H9 (cell line): ENCODE results near the gene MTLN. TPM values are rescaled to one million over a fixed set of nuclear protein-coding genes. Genes with fewer than 3 reads are reported as not detected.

Experiments used
- DNase-seq: peaks from one replicate; pipeline ENCODE4 v3.0.0-alpha.2; 2017
- H2AFZ ChIP-seq: one replicate; pipeline ENCODE4 v1.6.1; 2013; ENCODE audit warnings: mild to moderate bottlenecking, low read length, control low read depth, moderate library complexity
- H2AK5ac ChIP-seq: 2 replicates; pipeline ENCODE4 v1.6.1; 2013; ENCODE audit warnings: low read length, control low read depth, mixed read lengths; ENCODE audit not compliant: insufficient read length
- H2BK120ac ChIP-seq: one replicate; pipeline ENCODE4 v1.6.1; 2013; ENCODE audit warnings: low read depth, mild to moderate bottlenecking, low read length, control low read depth, inconsistent platforms; ENCODE audit not compliant: poor library complexity, severe bottlenecking
- H2BK12ac ChIP-seq: 2 replicates; pipeline ENCODE4 v1.6.1; 2013; ENCODE audit warnings: low read length, control low read depth, mixed read lengths, low read depth; ENCODE audit not compliant: insufficient read length
- H2BK15ac ChIP-seq: 2 replicates; pipeline ENCODE4 v1.6.1; 2013; ENCODE audit warnings: low read depth, low read length, control low read depth
- H2BK20ac ChIP-seq: one replicate; pipeline ENCODE4 v1.6.1; 2013; ENCODE audit warnings: low read depth, mild to moderate bottlenecking, low read length, control low read depth, inconsistent platforms; ENCODE audit not compliant: poor library complexity, severe bottlenecking
- H2BK5ac ChIP-seq: 2 replicates; pipeline ENCODE4 v1.6.1; 2013; ENCODE audit warnings: low read length, control low read depth, mixed read lengths; ENCODE audit not compliant: insufficient read length
- H3K14ac ChIP-seq: 2 replicates; pipeline ENCODE4 v1.6.1; 2013; ENCODE audit warnings: low read length, control low read depth; ENCODE audit not compliant: insufficient read depth
- H3K18ac ChIP-seq: 2 replicates; pipeline ENCODE4 v1.6.1; 2013; ENCODE audit warnings: low read depth, mild to moderate bottlenecking, mixed read lengths, low read length, control low read depth; ENCODE audit not compliant: insufficient read length
- H3K23ac ChIP-seq: 2 replicates; pipeline ENCODE4 v1.6.1; 2013; ENCODE audit warnings: low read length, control low read depth, mixed read lengths, low read depth; ENCODE audit not compliant: insufficient read length
- H3K23me2 ChIP-seq: 2 replicates; pipeline ENCODE4 v1.6.1; 2013; ENCODE audit warnings: low read depth, mild to moderate bottlenecking, mixed read lengths, low read length, control low read depth; ENCODE audit not compliant: insufficient read length, poor library complexity, severe bottlenecking
- H3K27ac ChIP-seq: 2 replicates; pipeline ENCODE4 v1.5.1; 2013; ENCODE audit warnings: low read length, control low read depth, mixed read lengths, low read depth; ENCODE audit not compliant: insufficient read length
- H3K27me3 ChIP-seq: 2 replicates; pipeline ENCODE4 v1.6.1; 2013; ENCODE audit warnings: low read length, control low read depth, inconsistent platforms; ENCODE audit not compliant: insufficient read depth
- H3K4ac ChIP-seq: 2 replicates; pipeline ENCODE4 v1.6.1; 2013; ENCODE audit warnings: low read depth, mild to moderate bottlenecking, control low read depth, inconsistent platforms, low read length, moderate library complexity
- H3K4me1 ChIP-seq: 2 replicates; pipeline ENCODE4 v1.6.1; 2013; ENCODE audit warnings: low read length, control low read depth, inconsistent platforms; ENCODE audit not compliant: insufficient read depth
- H3K4me2 ChIP-seq: 2 replicates; pipeline ENCODE4 v1.6.1; 2013; ENCODE audit warnings: low read length, control low read depth, mixed read lengths; ENCODE audit not compliant: insufficient read length, insufficient read depth
- H3K56ac ChIP-seq: 2 replicates; pipeline ENCODE4 v1.6.1; 2013; ENCODE audit warnings: low read depth, mild to moderate bottlenecking, mixed read lengths, low read length, control low read depth; ENCODE audit not compliant: insufficient read length
- H3K79me1 ChIP-seq: 2 replicates; pipeline ENCODE4 v1.6.1; 2013; ENCODE audit warnings: low read depth, mild to moderate bottlenecking, moderate library complexity, low read length, control low read depth, inconsistent platforms; ENCODE audit not compliant: insufficient read depth, poor library complexity, severe bottlenecking
- H3K79me2 ChIP-seq: 2 replicates; pipeline ENCODE4 v1.6.1; 2013; ENCODE audit warnings: low read length, control low read depth, inconsistent platforms; ENCODE audit not compliant: insufficient read depth
- H3K9ac ChIP-seq: 2 replicates; pipeline ENCODE4 v1.6.1; 2013; ENCODE audit warnings: low read length, control low read depth, mixed read lengths; ENCODE audit not compliant: insufficient read length; ENCODE audit errors: extremely low read depth
- H3K9me3 ChIP-seq: one replicate; pipeline ENCODE4 v1.6.1; 2013; ENCODE audit warnings: low read depth, low read length, inconsistent platforms; ENCODE audit not compliant: control insufficient read depth
- H3T11ph ChIP-seq: one replicate; pipeline ENCODE4 v1.6.1; 2013; ENCODE audit warnings: mild to moderate bottlenecking, low read length, control low read depth, inconsistent platforms
- H4K20me1 ChIP-seq: one replicate; pipeline ENCODE4 v1.6.1; 2013; ENCODE audit not compliant: control insufficient read depth, insufficient read length, insufficient read depth
- H4K5ac ChIP-seq: 2 replicates; pipeline ENCODE4 v1.6.1; 2013; ENCODE audit warnings: low read depth, mild to moderate bottlenecking, mixed read lengths, low read length, control low read depth; ENCODE audit not compliant: insufficient read length
- H4K8ac ChIP-seq: replicated peaks from 2 replicates; pipeline ENCODE4 v1.6.1; 2013; ENCODE audit warnings: low read length, control low read depth, mixed read lengths, low read depth; ENCODE audit not compliant: insufficient read length
- H4K91ac ChIP-seq: 2 replicates; pipeline ENCODE4 v1.6.1; 2013; ENCODE audit warnings: low read depth, mild to moderate bottlenecking, moderate library complexity, mixed read lengths, low read length, control low read depth; ENCODE audit not compliant: insufficient read length
- H3K27ac Mint-ChIP-seq, 3 experiments: 2 replicates in 2 of 3; 3 replicates in 1 of 3; pipeline ENCODE4 v1.8.0; 2020 to 2021; ENCODE audit warnings: mixed read lengths in 3 of 3, mild to moderate bottlenecking in 1 of 3, moderate library complexity in 1 of 3
- H3K27me3 Mint-ChIP-seq: 2 replicates; pipeline ENCODE4 v1.8.0; 2021; ENCODE audit warnings: low read depth, mild to moderate bottlenecking, moderate library complexity, mixed read lengths
- H3K36me3 Mint-ChIP-seq, 3 experiments: 2 replicates in 2 of 3; 3 replicates in 1 of 3; pipeline ENCODE4 v1.8.0; 2020 to 2021; ENCODE audit warnings: low read depth in 3 of 3, mixed read lengths in 3 of 3; ENCODE audit not compliant: insufficient read depth in 1 of 3
- H3K4me1 Mint-ChIP-seq, 2 experiments: 2 replicates each; pipeline ENCODE4 v1.8.0; 2020; ENCODE audit warnings: mixed read lengths in 2 of 2
- H3K4me3 Mint-ChIP-seq, 2 experiments: 2 replicates in 1 of 2; 3 replicates in 1 of 2; pipeline ENCODE4 v1.8.0; 2020 to 2021; ENCODE audit warnings: mild to moderate bottlenecking in 2 of 2, mixed read lengths in 2 of 2, moderate library complexity in 1 of 2
- H3K9me3 Mint-ChIP-seq, 2 experiments: 2 replicates in 1 of 2; 3 replicates in 1 of 2; pipeline ENCODE4 v1.8.0; 2020; ENCODE audit warnings: mild to moderate bottlenecking in 2 of 2, mixed read lengths in 2 of 2, moderate library complexity in 1 of 2
- WGBS: extraction: QIAGEN DNeasy Blood & Tissue Kit; methylation state at CpG from one replicate; pipeline ENCODE4 v1.1.7; 2013; ENCODE audit warnings: missing lambda C conversion rate, low lambda C conversion rate, mixed read lengths; ENCODE audit not compliant: insufficient read length; ENCODE audit errors: extremely low coverage; 5-methylcytosine and 5-hydroxymethylcytosine counted together
- total RNA-seq: library from RNA; stranded (reverse); gene quantifications from 2 replicates; pipeline ENCODE4 v1.2.1, GENCODE V29; 2021
- TF ChIP-seq, protein P1 (sequence below): fragments of 200-600 bp; sonication (generic); conservative IDR thresholded peaks from 3 replicates; pipeline ENCODE4 v1.8.0; 2021; ENCODE audit warnings: antibody characterized with exemption, mild to moderate bottlenecking

The MTLN gene
- total RNA-seq, 1 experiment from 2014 or later = 16.3 TPM

DNA sequence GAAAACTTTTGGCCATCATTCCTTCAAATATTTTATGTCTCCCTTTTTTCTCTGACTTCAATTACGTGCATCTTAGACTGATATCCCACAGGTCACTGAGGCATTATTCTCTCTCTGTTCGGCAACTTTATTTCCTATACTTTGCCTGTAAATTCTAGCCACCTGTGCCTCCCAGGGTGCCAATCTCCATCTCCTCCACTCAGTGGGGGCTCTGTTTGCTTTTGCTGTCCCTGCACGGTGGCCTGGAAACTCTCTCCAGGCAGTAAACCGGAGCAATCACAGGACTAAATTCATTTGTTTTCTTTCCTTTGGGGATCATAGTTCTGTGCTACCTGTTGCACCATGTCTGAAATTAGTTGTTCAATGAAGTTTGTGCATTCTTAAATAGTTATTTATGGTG, 9.6 kb upstream of the MTLN start:
- WGBS = no CpG with 5 or more reads among the region's 4 CpGs
- Histone ChIP-seq H3K4me1 (no peaks in the 10 kb centered on the region), H3K23me2 (no peaks in the 10 kb centered on the region), H2BK15ac (no peak overlapping the region), H3K4ac (no peak overlapping the region), H3K79me1 (no peaks in the 10 kb centered on the region), H3K9me3 (peaks cover 9% of the 10 kb centered on the region), H4K5ac (no peak overlapping the region), H2BK5ac (no peak overlapping the region), H3K18ac (no peak overlapping the region), H4K8ac (no peak overlapping the region), H3K79me2 (no peaks in the 10 kb centered on the region), H3T11ph (no peak overlapping the region), H3K9ac (no peak overlapping the region), H2AFZ (no peak overlapping the region), H4K20me1 (no peaks in the 10 kb centered on the region), H4K91ac (no peak overlapping the region), H3K56ac (no peak overlapping the region), H2BK120ac (no peak overlapping the region), H2BK12ac (no peak overlapping the region), H3K23ac (no peak overlapping the region), H3K27ac (no peak overlapping the region), H2AK5ac (no peak overlapping the region), H3K4me2 (no peak overlapping the region), H3K27me3 (no peaks in the 10 kb centered on the region), H2BK20ac (no peak overlapping the region), H3K14ac (no peak overlapping the region)
- Mint-ChIP-seq H3K9me3 (peaks cover 22 to 25% of the 10 kb centered on the region in 2 experiments), H3K27ac (no peak overlapping the region), H3K36me3 (peaks cover 10 to 18% (median 11%) of the 10 kb centered on the region in 3 experiments), H3K4me3 (no peak overlapping the region; a peak in 1 of 5 replicates), H3K27me3 (peaks cover 20% of the 10 kb centered on the region), H3K4me1 (peaks cover 11 to 12% of the 10 kb centered on the region in 2 experiments)
- no peak for DNase-seq
- TF ChIP-seq, protein P1, sequence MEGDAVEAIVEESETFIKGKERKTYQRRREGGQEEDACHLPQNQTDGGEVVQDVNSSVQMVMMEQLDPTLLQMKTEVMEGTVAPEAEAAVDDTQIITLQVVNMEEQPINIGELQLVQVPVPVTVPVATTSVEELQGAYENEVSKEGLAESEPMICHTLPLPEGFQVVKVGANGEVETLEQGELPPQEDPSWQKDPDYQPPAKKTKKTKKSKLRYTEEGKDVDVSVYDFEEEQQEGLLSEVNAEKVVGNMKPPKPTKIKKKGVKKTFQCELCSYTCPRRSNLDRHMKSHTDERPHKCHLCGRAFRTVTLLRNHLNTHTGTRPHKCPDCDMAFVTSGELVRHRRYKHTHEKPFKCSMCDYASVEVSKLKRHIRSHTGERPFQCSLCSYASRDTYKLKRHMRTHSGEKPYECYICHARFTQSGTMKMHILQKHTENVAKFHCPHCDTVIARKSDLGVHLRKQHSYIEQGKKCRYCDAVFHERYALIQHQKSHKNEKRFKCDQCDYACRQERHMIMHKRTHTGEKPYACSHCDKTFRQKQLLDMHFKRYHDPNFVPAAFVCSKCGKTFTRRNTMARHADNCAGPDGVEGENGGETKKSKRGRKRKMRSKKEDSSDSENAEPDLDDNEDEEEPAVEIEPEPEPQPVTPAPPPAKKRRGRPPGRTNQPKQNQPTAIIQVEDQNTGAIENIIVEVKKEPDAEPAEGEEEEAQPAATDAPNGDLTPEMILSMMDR = no peak
